Coronary artery (tissue), 2 donors: ENCODE measurements around the gene PTPRM.

ENCODE experiments used
- DNase-seq: peaks from one replicate; pipeline ENCODE4 v3.0.0-alpha.2; 2017; ENCODE audit warnings: low spot score
- H3K27ac ChIP-seq, 2 donors: fragments of 200-600 bp; sonication (generic); one replicate each; pipeline ENCODE4 v1.5.1; 2016 to 2019
- H3K4me3 ChIP-seq: fragments of 200-600 bp; sonication (generic); 2 replicates; pipeline ENCODE4 v1.5.1; 2016; ENCODE audit warnings: mild to moderate bottlenecking, moderate library complexity
- CTCF ChIP-seq: fragments of 200-600 bp; sonication (generic); IDR thresholded peaks from one replicate; pipeline ENCODE4 v1.5.1; 2019; ENCODE audit warnings: antibody characterized with exemption

The PTPRM gene

GRCh38 chr18:8426401-8426800, 859.3 kb downstream of the PTPRM start:
- DNase-seq = no peak
- TF ChIP-seq CTCF = no peak
- no peak overlapping the region for H3K27ac ChIP-seq
- no peak overlapping the region for H3K4me3 ChIP-seq

- H3K27ac ChIP-seq = no peak overlapping the region
- no peak for TF ChIP-seq CTCF
- no peak for DNase-seq
- no peak overlapping the region for H3K4me3 ChIP-seq
These were observed 860.2 kb downstream of the PTPRM start for GRCh38 chr18:8427339-8427738.

- H3K4me3 ChIP-seq = no peak overlapping the region
- DNase-seq = no peak
- TF ChIP-seq CTCF = no peak
- no peak overlapping the region for H3K27ac ChIP-seq
These were observed 861.8 kb downstream of the PTPRM start for GRCh38 chr18:8428951-8429350.

GRCh38 chr18:8431036-8431435, 863.9 kb downstream of the PTPRM start:
- TF ChIP-seq CTCF = no peak
- DNase-seq = no peak
- no peak overlapping the region for H3K4me3 ChIP-seq
- H3K27ac ChIP-seq = no peak overlapping the region

GRCh38 chr18:8433323-8433722, 866.2 kb downstream of the PTPRM start:
- no peak for DNase-seq
- Histone ChIP-seq H3K4me3 (no peak overlapping the region), H3K27ac (no peak overlapping the region)
- TF ChIP-seq CTCF = no peak

GRCh38 chr18:8433771-8434170, 866.7 kb downstream of the PTPRM start:
- no peak overlapping the region for H3K4me3 ChIP-seq
- TF ChIP-seq CTCF = no peak
- H3K27ac ChIP-seq = no peak overlapping the region
- no peak for DNase-seq

- no peak for TF ChIP-seq CTCF
- no peak for DNase-seq
- Histone ChIP-seq H3K4me3 (no peak overlapping the region), H3K27ac (no peak overlapping the region)
These were observed 868.3 kb downstream of the PTPRM start for GRCh38 chr18:8435376-8435775.
